Activated T-cell treated with anti-CD3 and anti-CD28 coated beads, Interleukin-2, amount 50 U/mL, for 48 hours (primary cell): Measurements from ENCODE around the gene AARS2.

Experiments
- DNase-seq, 2 experiments: peaks; one replicate each; pipeline ENCODE4 v3.0.0-alpha.2; 2020

The AARS2 gene

GRCh38 chr6:44273617-44274016 lies 39.5 kb downstream of the AARS2 start:
- DNase-seq, result no peak

GRCh38 chr6:44272999-44273566 lies 40.1 kb downstream of the AARS2 start:
- no peak for DNase-seq

GRCh38 chr6:44272529-44272928 lies 40.6 kb downstream of the AARS2 start:
- no peak for DNase-seq

GRCh38 chr6:44271914-44272313 lies 41.2 kb downstream of the AARS2 start:
- no peak for DNase-seq

GRCh38 chr6:44271406-44271723 lies 41.8 kb downstream of the AARS2 start:
- DNase-seq, result no peak

GRCh38 chr6:44270526-44271405 lies 42.4 kb downstream of the AARS2 start:
- no peak for DNase-seq

GRCh38 chr6:44269921-44270525 lies 43.1 kb downstream of the AARS2 start, which contains the start of gene TMEM151B:
TMEM151B (plus strand) TSS chr6:44270450; CDS start chr6:44270743, 293 bp downstream.
- no peak for DNase-seq

GRCh38 chr6:44269178-44269920 lies 43.8 kb downstream of the AARS2 start:
- DNase-seq, result no peak

GRCh38 chr6:44268095-44268628 lies 45.0 kb downstream of the AARS2 start:
- DNase-seq, result peak; percentile 74 to 79

GRCh38 chr6:44267252-44267651 lies 45.9 kb downstream of the AARS2 start:
- DNase-seq, result no peak

- no peak for DNase-seq
Observed at GRCh38 chr6:44266347-44266746, 46.8 kb downstream of the AARS2 start.

GRCh38 chr6:44265722-44266233 lies 47.4 kb downstream of the AARS2 start:
- no peak for DNase-seq

GRCh38 chr6:44265007-44265721 lies 48.0 kb downstream of the AARS2 start, which contains the start of gene NFKBIE:
NFKBIE (minus strand) TSS chr6:44265551; CDS start chr6:44265346, 205 bp downstream.
- DNase-seq, result peak; percentile 98 to 99

- peak; percentile 58 to 64 for DNase-seq
Observed at GRCh38 chr6:44264154-44265006, 48.8 kb downstream of the AARS2 start.

GRCh38 chr6:44263354-44264100 lies 49.6 kb downstream of the AARS2 start:
- DNase-seq, result peak in 1 of 2 experiments; percentile 54

- DNase-seq, result no peak
Observed at GRCh38 chr6:44262467-44263353, 50.4 kb downstream of the AARS2 start.

- no peak for DNase-seq
Observed at GRCh38 chr6:44261581-44261980, 51.6 kb downstream of the AARS2 start.

GRCh38 chr6:44260451-44261297 lies 52.5 kb downstream of the AARS2 start:
- no peak for DNase-seq
